Ectodermal cell (in vitro differentiated cells): ENCODE measurements around the gene CARNS1.
"Not testable (repeated sequence)": the region's sequence is repeated elsewhere in the genome, so short reads cannot be mapped to it uniquely, and the experiment has no call there.

Experiments used
- H3K27ac ChIP-seq: 2 replicates; pipeline ENCODE4 v1.7.0; 2013; ENCODE audit warnings: mild to moderate bottlenecking, low read depth, low read length; ENCODE audit not compliant: insufficient read depth, poor library complexity, severe bottlenecking
- H3K27me3 ChIP-seq: 2 replicates; pipeline ENCODE4 v1.7.0; 2013; ENCODE audit warnings: mild to moderate bottlenecking, low read length; ENCODE audit not compliant: insufficient read depth, control insufficient read depth, poor library complexity, severe bottlenecking
- H3K36me3 ChIP-seq: one replicate; pipeline ENCODE4 v1.7.0; 2013; ENCODE audit warnings: low read length; ENCODE audit not compliant: control insufficient read depth, insufficient read depth
- H3K4me1 ChIP-seq: one replicate; pipeline ENCODE4 v1.7.0; 2013; ENCODE audit warnings: low read length; ENCODE audit not compliant: control insufficient read depth, insufficient read depth
- H3K4me3 ChIP-seq: 2 replicates; pipeline ENCODE4 v1.7.0; 2013; ENCODE audit warnings: low read depth, low read length, control low read depth; ENCODE audit not compliant: insufficient read depth
- H3K9me3 ChIP-seq: 2 replicates; pipeline ENCODE4 v1.7.0; 2013; ENCODE audit warnings: mild to moderate bottlenecking, low read length, moderate library complexity; ENCODE audit not compliant: control insufficient read depth
- WGBS, 2 experiments: methylation state at CpG; one replicate each; pipeline ENCODE4 v1.1.7; 2013; ENCODE audit warnings: missing lambda C conversion rate in 2 of 2; 5-methylcytosine and 5-hydroxymethylcytosine counted together

The CARNS1 gene

DNA sequence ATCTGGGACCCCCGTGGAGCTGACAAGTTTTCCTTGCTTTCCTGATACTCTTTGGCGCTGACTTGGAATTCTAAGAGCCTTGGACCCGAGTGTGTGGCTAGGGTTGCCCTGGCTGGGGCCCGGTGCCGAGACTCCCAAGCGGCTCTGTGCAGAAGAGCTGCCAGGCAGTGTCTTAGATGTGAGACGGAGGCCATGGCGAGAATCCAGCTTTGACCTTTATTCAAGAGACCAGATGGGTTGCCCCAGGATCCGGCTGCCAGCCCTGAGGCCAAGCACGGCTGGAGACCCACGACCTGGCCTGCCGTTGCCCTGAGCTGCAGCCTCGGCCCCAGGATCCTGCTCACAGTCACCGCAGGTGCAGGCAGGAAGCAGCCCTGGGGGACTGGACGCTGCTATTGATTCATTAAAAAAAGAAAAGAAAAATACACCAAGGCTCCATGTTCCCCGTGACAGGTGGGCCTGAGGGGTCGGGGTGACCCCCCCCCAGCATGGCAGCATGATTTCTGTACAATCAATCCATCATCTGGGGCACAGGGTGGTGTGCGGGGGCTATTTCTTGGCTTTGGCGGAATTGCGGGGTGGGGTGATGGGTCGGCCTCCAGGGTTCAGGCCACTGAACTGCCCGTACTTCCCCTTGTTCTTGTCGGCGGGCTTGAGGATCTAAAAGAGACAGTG is 17.4 kb upstream of the CARNS1 start:
- Histone ChIP-seq H3K27ac (no peak overlapping the region), H3K36me3 (peaks cover 17% of the 10 kb centered on the region), H3K9me3 (no peaks in the 10 kb centered on the region), H3K4me1 (no peaks in the 10 kb centered on the region), H3K27me3 (no peaks in the 10 kb centered on the region), H3K4me3 (no peak overlapping the region)
- 94 to 95% methylated on average over 24 of the region's 24 CpGs for WGBS, 2 experiments

- no peaks in the 10 kb centered on the region for H3K9me3 ChIP-seq
- peaks cover 5% of the 10 kb centered on the region for H3K4me1 ChIP-seq
- no peaks in the 10 kb centered on the region for H3K27me3 ChIP-seq
- no peak overlapping the region for H3K27ac ChIP-seq
- no peak overlapping the region for H3K4me3 ChIP-seq
- WGBS, 2 experiments, result 95% methylated on average over 31 of the region's 31 CpGs
- H3K36me3 ChIP-seq, result peaks cover 17% of the 10 kb centered on the region
These were observed 16.6 kb upstream of the CARNS1 start for GRCh38 chr11:67398661-67399563.

DNA sequence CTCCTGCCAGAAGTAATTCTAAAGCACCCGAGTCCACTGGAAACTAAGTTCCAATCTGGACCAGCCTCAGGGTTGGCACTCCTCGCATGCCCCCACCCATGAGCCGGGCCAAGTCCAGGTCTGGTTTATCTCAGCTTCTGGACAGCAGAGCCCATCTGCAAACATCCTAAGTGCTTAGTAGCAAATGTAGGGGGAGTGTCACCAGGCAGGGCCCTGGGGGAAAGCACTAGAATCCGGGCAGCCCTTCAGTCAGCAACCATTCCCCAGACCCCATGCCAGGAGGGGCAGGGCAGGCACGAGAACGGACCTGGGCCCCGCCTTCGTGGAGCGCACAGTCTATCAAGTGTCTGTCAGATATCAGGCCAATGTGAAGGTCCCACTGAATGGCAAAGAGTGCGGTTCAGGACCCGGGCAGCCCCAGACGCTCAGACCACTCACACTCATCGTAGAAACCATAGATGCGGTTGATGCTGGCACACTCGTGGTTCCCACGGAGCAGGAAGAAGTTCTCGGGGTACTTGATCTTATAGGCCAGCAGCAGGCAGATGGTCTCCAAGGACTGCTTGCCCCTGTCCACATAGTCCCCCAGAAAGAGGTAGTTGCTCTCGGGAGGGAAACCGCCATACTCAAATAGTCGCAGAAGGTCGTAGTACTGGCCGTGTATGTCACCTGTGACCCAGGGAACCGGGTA is 15.1 kb upstream of the CARNS1 start:
- Histone ChIP-seq H3K9me3 (no peaks in the 10 kb centered on the region), H3K4me3 (peak overlapping the region; percentile 95), H3K36me3 (peaks cover 17% of the 10 kb centered on the region), H3K4me1 (peaks cover 5% of the 10 kb centered on the region), H3K27me3 (no peaks in the 10 kb centered on the region), H3K27ac (no peak overlapping the region)
- 85 to 88% methylated on average over 23 of the region's 23 CpGs for WGBS, 2 experiments

DNA sequence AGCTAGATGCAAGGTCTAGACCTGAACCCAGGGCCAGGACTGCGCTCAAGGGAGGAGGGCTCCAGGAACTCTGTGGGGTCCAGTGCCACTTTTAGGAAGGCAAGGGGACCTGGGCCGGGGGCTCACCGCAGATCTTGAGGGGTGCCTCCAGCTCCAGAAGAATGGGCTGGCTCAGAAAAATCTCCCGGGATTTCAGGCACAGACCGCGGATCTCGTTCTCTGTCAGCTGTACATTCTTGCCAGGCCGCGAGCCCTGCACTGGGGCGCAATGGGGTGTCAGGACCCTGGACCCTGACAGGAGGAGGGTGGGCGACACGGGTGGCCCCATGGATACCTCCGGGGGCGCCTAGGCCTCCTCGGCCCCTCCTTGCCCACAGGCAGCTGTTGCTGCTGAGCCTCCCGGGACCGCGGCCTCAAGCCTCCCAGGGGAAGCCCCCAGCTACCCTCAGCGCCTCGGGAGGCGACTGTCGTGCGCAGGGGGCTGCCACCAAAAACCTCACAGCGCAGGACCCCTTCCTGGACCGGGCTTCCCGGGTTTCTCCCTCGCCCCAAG is 14.5 kb upstream of the CARNS1 start:
- H3K27ac ChIP-seq, result no peak overlapping the region

DNA sequence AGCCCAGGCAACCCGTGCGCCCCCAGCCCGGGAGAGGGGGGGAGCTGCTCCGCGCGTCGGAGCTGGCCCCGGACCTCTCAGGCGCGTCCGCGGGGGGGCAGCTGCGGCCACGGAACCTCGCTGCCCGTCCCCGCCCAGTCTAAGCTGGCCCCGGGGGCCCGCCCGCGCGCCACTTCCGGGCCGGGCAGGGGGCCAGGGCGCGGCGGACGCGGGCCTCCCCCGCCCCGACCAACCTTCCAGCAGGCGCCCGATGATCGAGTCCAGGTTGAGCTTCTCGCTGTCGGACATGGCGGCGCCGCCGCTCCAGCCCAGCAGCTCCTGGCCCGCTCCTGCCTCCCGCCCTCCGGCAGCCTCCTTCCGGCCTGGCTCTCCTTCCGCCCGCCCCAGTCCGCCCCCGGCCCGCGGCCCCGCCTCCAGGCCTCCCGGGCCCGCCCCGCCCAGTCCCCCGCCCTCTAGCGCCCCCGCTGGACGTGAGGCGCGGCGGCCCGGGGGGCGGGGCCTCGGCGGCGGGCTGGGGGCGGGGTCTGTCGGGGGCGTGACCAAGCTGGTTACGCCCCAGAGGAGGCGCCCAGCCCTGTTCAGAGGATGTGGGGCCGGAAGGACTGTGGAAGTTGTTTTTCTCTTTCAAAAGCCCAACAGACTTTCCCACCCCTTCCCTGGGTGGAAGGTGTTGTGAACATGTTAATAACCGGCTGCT is 13.8 kb upstream of the CARNS1 start, which contains the start of gene PPP1CA:
PPP1CA (minus strand) TSS at position 364 of the 697 bp plus-strand sequence; CDS start at position 288, 76 bp downstream.
- Histone ChIP-seq H3K27ac (peak within 1 kb of the TSS; percentile 40), H3K4me1 (peaks cover 5% of the 10 kb centered on the region), H3K27me3 (no peaks in the 10 kb centered on the region), H3K4me3 (peak within 1 kb of the TSS; percentile 95), H3K9me3 (no peaks in the 10 kb centered on the region), H3K36me3 (peaks cover 17% of the 10 kb centered on the region)
- WGBS, 2 experiments, result 0 to 1% methylated on average over 67 to 73 of the region's 73 CpGs

More for the DNA sequence above, 14.5 kb upstream of the CARNS1 start:
- WGBS, 2 experiments, result 12 to 13% methylated on average over 27 of the region's 27 CpGs
- H3K4me3 ChIP-seq, result peak overlapping the region; percentile 95
- H3K36me3 ChIP-seq, result peaks cover 17% of the 10 kb centered on the region
- no peaks in the 10 kb centered on the region for H3K9me3 ChIP-seq
- H3K4me1 ChIP-seq, result peaks cover 5% of the 10 kb centered on the region
- no peaks in the 10 kb centered on the region for H3K27me3 ChIP-seq

GRCh38 chr11:67402192-67402839 is 13.2 kb upstream of the CARNS1 start:
- not testable (repeated sequence) for H3K4me3 ChIP-seq, H3K9me3 ChIP-seq, H3K27ac ChIP-seq, H3K27me3 ChIP-seq, H3K4me1 ChIP-seq
- WGBS, 2 experiments, result 86 to 89% methylated on average over 19 of the region's 19 CpGs
- H3K36me3 ChIP-seq, result peaks cover 17% of the 10 kb centered on the region

GRCh38 chr11:67403085-67403484 is 12.4 kb upstream of the CARNS1 start:
- not testable (repeated sequence) for H3K4me3 ChIP-seq, H3K4me1 ChIP-seq, H3K27me3 ChIP-seq, H3K36me3 ChIP-seq, H3K27ac ChIP-seq, H3K9me3 ChIP-seq
- 95 to 96% methylated on average over 9 of the region's 9 CpGs for WGBS, 2 experiments

- 94 to 95% methylated on average over 13 of the region's 13 CpGs for WGBS, 2 experiments
- Histone ChIP-seq H3K27me3 (no peaks in the 10 kb centered on the region), H3K9me3 (no peaks in the 10 kb centered on the region), H3K36me3 (no peaks in the 10 kb centered on the region), H3K4me1 (peaks cover 5% of the 10 kb centered on the region), H3K4me3 (no peak overlapping the region), H3K27ac (no peak overlapping the region)
These were observed 10.8 kb upstream of the CARNS1 start for GRCh38 chr11:67404515-67405195.

- no peaks in the 10 kb centered on the region for H3K9me3 ChIP-seq
- H3K4me1 ChIP-seq, result peaks cover 5% of the 10 kb centered on the region
- no peak overlapping the region for H3K4me3 ChIP-seq
- H3K27ac ChIP-seq, result no peak overlapping the region
- WGBS, 2 experiments, result 94 to 96% methylated on average over 6 of the region's 6 CpGs
- H3K36me3 ChIP-seq, result no peaks in the 10 kb centered on the region
- H3K27me3 ChIP-seq, result no peaks in the 10 kb centered on the region
These were observed 10.3 kb upstream of the CARNS1 start for GRCh38 chr11:67405196-67405567.
